HFFc6 (cell line): Measurements from ENCODE around the gene COL23A1. TPM values are rescaled to one million over a fixed set of nuclear protein-coding genes. Genes with fewer than 3 reads are reported as not detected.

Experiments used
- DNase-seq: peaks from one replicate; pipeline ENCODE4 v3.0.0-alpha.2; 2018
- H3K27ac Mint-ChIP-seq: 2 replicates; pipeline ENCODE4 v1.8.0; 2020; ENCODE audit warnings: mild to moderate bottlenecking, mixed read lengths
- H3K27me3 Mint-ChIP-seq: 2 replicates; pipeline ENCODE4 v1.8.0; 2021; ENCODE audit warnings: mild to moderate bottlenecking, moderate library complexity, mixed read lengths; ENCODE audit not compliant: insufficient read depth
- H3K36me3 Mint-ChIP-seq: 2 replicates; pipeline ENCODE4 v1.8.0; 2021; ENCODE audit warnings: low read depth, mixed read lengths
- H3K4me1 Mint-ChIP-seq: 2 replicates; pipeline ENCODE4 v1.8.0; 2020; ENCODE audit warnings: low read depth, mixed read lengths
- H3K4me3 Mint-ChIP-seq: 2 replicates; pipeline ENCODE4 v1.8.0; 2020; ENCODE audit warnings: mild to moderate bottlenecking, moderate library complexity, mixed read lengths
- H3K9me3 Mint-ChIP-seq: 2 replicates; pipeline ENCODE4 v1.8.0; 2020; ENCODE audit warnings: mild to moderate bottlenecking, mixed read lengths
- total RNA-seq, 6 experiments: library from RNA; stranded (reverse); fragmentation: NEBNext Ultra II Directional; extraction: Animal tissue kit (Norgen Biotek cat#: 25700); gene quantifications; 2 replicates in 1 of 6; 3 replicates in 5 of 6; pipeline ENCODE4 v1.2.3, GENCODE V29; 2021
- TF ChIP-seq, protein P1 (sequence below): fragments of 200-600 bp; sonication (generic); IDR thresholded peaks from 2 replicates; pipeline ENCODE4 v1.5.0; 2021; ENCODE audit warnings: antibody characterized with exemption, mild to moderate bottlenecking

The COL23A1 gene
- total RNA-seq, 6 experiments from 2014 or later: not detected

DNA sequence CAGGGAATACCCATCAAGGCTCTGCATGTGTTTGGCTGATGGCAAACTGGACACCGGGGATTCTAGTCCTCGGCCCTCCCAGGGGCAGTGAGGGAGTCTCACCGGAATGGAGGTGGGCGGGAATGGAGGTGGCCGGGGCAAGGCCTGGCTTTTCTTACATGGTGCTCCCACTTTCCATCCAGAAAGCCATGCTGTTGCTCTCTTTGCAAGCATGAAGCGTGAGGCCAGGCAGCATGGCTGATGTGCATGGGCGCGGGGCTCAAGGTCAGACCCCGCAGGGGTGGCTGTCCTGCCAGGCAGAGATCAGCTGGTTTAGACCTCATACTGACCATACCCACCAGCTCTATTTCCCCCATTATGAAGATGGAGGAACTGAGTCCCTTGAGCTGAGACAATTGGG, 249.6 kb downstream of the COL23A1 start:
- Mint-ChIP-seq H3K4me1 (no peaks in the 10 kb centered on the region), H3K27me3 (peaks cover 6% of the 10 kb centered on the region), H3K9me3 (peaks cover 25% of the 10 kb centered on the region), H3K36me3 (peaks cover 8% of the 10 kb centered on the region; the same call in 1 of the 2 replicates), H3K27ac (no peak overlapping the region), H3K4me3 (no peak overlapping the region)
- no peak for DNase-seq
- TF ChIP-seq, protein P1, sequence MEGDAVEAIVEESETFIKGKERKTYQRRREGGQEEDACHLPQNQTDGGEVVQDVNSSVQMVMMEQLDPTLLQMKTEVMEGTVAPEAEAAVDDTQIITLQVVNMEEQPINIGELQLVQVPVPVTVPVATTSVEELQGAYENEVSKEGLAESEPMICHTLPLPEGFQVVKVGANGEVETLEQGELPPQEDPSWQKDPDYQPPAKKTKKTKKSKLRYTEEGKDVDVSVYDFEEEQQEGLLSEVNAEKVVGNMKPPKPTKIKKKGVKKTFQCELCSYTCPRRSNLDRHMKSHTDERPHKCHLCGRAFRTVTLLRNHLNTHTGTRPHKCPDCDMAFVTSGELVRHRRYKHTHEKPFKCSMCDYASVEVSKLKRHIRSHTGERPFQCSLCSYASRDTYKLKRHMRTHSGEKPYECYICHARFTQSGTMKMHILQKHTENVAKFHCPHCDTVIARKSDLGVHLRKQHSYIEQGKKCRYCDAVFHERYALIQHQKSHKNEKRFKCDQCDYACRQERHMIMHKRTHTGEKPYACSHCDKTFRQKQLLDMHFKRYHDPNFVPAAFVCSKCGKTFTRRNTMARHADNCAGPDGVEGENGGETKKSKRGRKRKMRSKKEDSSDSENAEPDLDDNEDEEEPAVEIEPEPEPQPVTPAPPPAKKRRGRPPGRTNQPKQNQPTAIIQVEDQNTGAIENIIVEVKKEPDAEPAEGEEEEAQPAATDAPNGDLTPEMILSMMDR: no peak

- Mint-ChIP-seq H3K27ac (no peak overlapping the region), H3K27me3 (peaks cover 6% of the 10 kb centered on the region), H3K4me3 (no peak overlapping the region), H3K9me3 (peaks cover 24% of the 10 kb centered on the region), H3K36me3 (peaks cover 8% of the 10 kb centered on the region; the same call in 1 of the 2 replicates), H3K4me1 (no peaks in the 10 kb centered on the region)
- no peak for DNase-seq
- TF ChIP-seq, protein P1: no peak
Measured at GRCh38 chr5:178340187-178340586, 250.0 kb downstream of the COL23A1 start.

GRCh38 chr5:178339272-178339671, 250.9 kb downstream of the COL23A1 start:
- no peaks in the 10 kb centered on the region for H3K4me1 Mint-ChIP-seq
- DNase-seq: no peak
- H3K27me3 Mint-ChIP-seq: peaks cover 6% of the 10 kb centered on the region
- no peak overlapping the region for H3K27ac Mint-ChIP-seq
- no peak overlapping the region for H3K4me3 Mint-ChIP-seq
- H3K36me3 Mint-ChIP-seq: peaks cover 8% of the 10 kb centered on the region; the same call in 1 of the 2 replicates
- TF ChIP-seq, protein P1: no peak
- peaks cover 20% of the 10 kb centered on the region for H3K9me3 Mint-ChIP-seq

DNA sequence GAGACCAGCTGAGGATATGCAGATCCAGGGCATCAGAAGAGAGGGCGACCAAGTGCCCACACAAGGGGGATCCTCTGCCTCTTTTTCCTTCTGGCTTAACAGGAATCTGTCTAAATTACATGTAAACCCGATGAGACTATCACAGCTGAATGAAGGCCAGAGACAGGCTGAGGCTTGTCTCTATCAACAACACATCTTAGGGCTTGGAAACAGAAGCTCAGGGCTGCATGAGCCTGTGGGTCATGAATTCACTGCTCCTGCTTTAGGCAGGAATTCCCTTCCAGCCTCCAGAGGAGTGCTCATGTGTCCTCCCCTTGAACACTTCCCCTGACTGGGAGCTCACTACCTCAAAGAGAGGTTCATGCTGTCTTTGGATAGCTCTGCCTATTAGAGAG, 251.4 kb downstream of the COL23A1 start:
- DNase-seq: no peak
- Mint-ChIP-seq H3K4me1 (no peaks in the 10 kb centered on the region), H3K4me3 (no peak overlapping the region), H3K27ac (no peak overlapping the region), H3K27me3 (peaks cover 6% of the 10 kb centered on the region), H3K9me3 (peaks cover 20% of the 10 kb centered on the region), H3K36me3 (peaks cover 8% of the 10 kb centered on the region; the same call in 1 of the 2 replicates)
- TF ChIP-seq, protein P1: no peak

GRCh38 chr5:178338126-178338749, 252.0 kb downstream of the COL23A1 start:
- H3K27ac Mint-ChIP-seq: no peak overlapping the region

More at GRCh38 chr5:178338126-178338749, 252.0 kb downstream of the COL23A1 start:
- no peak for DNase-seq
- peaks cover 6% of the 10 kb centered on the region for H3K27me3 Mint-ChIP-seq
- H3K9me3 Mint-ChIP-seq: peaks cover 23% of the 10 kb centered on the region
- peaks cover 8% of the 10 kb centered on the region; the same call in 1 of the 2 replicates for H3K36me3 Mint-ChIP-seq
- no peaks in the 10 kb centered on the region for H3K4me1 Mint-ChIP-seq
- H3K4me3 Mint-ChIP-seq: no peak overlapping the region
- TF ChIP-seq, protein P1: no peak
